Mesothelial cell of epicardium (in vitro differentiated cells): ENCODE results near the gene CEMIP2. TPM values are rescaled to one million over a fixed set of nuclear protein-coding genes. Genes with fewer than 3 reads are reported as not detected.
A peak's percentile ranks its signal among the peaks of the same experiment; 100 is the strongest.

Experiments used
- DNase-seq, 2 experiments: peaks; one replicate each; pipeline ENCODE4 v3.0.0; 2021; ENCODE audit warnings: low spot score in 2 of 2; ENCODE audit not compliant: unreplicated experiment in 2 of 2
- H3K27ac Mint-ChIP-seq: 2 replicates; pipeline ENCODE4 v1.8.0; 2021; ENCODE audit warnings: mixed read lengths
- H3K27me3 Mint-ChIP-seq: 2 replicates; pipeline ENCODE4 v1.8.0; 2021; ENCODE audit warnings: low read depth, mixed read lengths
- H3K36me3 Mint-ChIP-seq: 2 replicates; pipeline ENCODE4 v1.8.0; 2021; ENCODE audit warnings: mixed read lengths
- H3K4me1 Mint-ChIP-seq: 2 replicates; pipeline ENCODE4 v1.8.0; 2021; ENCODE audit warnings: mixed read lengths
- H3K4me3 Mint-ChIP-seq: 2 replicates; pipeline ENCODE4 v1.8.0; 2021; ENCODE audit warnings: mild to moderate bottlenecking, moderate library complexity, mixed read lengths
- H3K9me3 Mint-ChIP-seq: 2 replicates; pipeline ENCODE4 v1.8.0; 2021; ENCODE audit warnings: mixed read lengths
- CTCF ChIP-seq: fragments of 200-600 bp; sonication (generic); IDR thresholded peaks from one replicate; pipeline ENCODE4 v1.5.0; 2021; ENCODE audit warnings: antibody characterized with exemption; ENCODE audit not compliant: unreplicated experiment
- total RNA-seq: library from RNA; stranded (reverse); gene quantifications from 3 replicates; pipeline ENCODE4 v1.2.1, GENCODE V29; 2021

Gene CEMIP2
- total RNA-seq, 1 donor from 2014 or later = 122 TPM

GRCh38 chr9:71796100-71796767 lies 27.9 kb upstream of the CEMIP2 start:
- no peaks in the 10 kb centered on the region for H3K27me3 Mint-ChIP-seq
- H3K4me3 Mint-ChIP-seq = no peak overlapping the region
- DNase-seq = no peak
- TF ChIP-seq CTCF = no peak
- H3K9me3 Mint-ChIP-seq = no peaks in the 10 kb centered on the region
- H3K36me3 Mint-ChIP-seq = no peaks in the 10 kb centered on the region
- peaks cover 4% of the 10 kb centered on the region for H3K4me1 Mint-ChIP-seq
- H3K27ac Mint-ChIP-seq = no peak overlapping the region

- TF ChIP-seq CTCF = no peak
- DNase-seq = no peak
- no peaks in the 10 kb centered on the region for H3K36me3 Mint-ChIP-seq
- H3K27ac Mint-ChIP-seq = no peak overlapping the region
- no peak overlapping the region for H3K4me3 Mint-ChIP-seq
- H3K4me1 Mint-ChIP-seq = peaks cover 4% of the 10 kb centered on the region
- no peaks in the 10 kb centered on the region for H3K27me3 Mint-ChIP-seq
- no peaks in the 10 kb centered on the region for H3K9me3 Mint-ChIP-seq
Measured at GRCh38 chr9:71795097-71795813, 26.9 kb upstream of the CEMIP2 start.

DNA sequence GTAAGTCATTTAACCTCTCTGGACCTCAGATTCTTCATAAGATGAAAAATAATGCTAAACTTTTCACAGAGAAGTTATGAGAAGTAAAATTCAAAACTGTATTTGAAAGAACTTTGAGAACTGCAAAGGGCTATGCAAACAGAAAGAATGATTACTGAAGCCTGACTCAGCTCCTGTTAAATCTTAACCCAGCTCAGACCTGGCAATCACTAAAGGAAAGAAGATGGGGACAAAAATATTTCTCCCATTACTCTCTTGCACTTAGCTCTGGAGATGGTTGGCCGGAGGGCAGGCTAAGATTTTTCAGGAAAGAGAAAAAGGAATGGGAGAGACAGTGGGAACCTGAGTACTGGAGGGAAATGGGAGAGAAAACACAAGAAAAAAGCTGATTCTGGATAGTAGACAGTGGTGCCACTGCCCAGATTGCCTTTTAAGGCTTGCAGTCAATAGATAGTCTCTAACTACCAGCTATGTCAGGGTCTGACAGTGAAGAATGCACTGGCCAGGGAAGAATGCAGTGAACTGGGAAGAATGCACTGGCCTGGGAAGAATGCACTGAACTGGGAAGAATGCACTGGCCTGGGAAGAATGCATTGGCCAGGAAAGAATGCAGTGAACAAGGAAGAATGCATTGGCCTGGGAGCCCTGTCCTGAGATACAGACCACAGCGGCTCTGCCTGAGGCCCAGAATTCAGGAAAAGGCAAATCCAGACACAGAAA lies 25.2 kb upstream of the CEMIP2 start:
- no peak for TF ChIP-seq CTCF
- DNase-seq = no peak
- Mint-ChIP-seq H3K36me3 (no peaks in the 10 kb centered on the region), H3K27me3 (no peaks in the 10 kb centered on the region), H3K27ac (no peak overlapping the region), H3K4me3 (no peak overlapping the region), H3K9me3 (no peaks in the 10 kb centered on the region), H3K4me1 (peaks cover 4% of the 10 kb centered on the region)

- DNase-seq = no peak
- H3K27ac Mint-ChIP-seq = peak overlapping the region; percentile 59
- H3K4me1 Mint-ChIP-seq = peaks cover 4% of the 10 kb centered on the region
- H3K4me3 Mint-ChIP-seq = no peak overlapping the region
- no peaks in the 10 kb centered on the region for H3K9me3 Mint-ChIP-seq
- H3K27me3 Mint-ChIP-seq = no peaks in the 10 kb centered on the region
- H3K36me3 Mint-ChIP-seq = no peaks in the 10 kb centered on the region
- no peak for TF ChIP-seq CTCF
Measured at GRCh38 chr9:71791875-71792274, 23.6 kb upstream of the CEMIP2 start.

DNA sequence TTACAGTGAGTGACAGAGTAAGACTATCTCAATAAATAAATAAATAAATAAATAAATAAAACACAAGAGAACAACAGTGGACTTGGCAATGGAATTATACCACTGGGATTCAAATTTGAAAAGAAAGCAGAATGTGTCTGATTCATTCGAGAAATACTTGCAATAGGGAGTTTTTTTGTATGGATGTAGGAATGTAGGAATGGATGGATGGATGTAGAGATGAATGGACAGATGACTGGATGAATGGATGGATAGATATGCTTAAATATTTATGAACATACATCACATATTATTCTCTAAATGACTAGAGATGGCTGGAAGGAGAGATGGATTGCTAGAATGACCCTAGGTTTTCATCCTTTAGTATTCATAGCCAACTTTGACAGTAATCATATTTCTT lies 22.0 kb upstream of the CEMIP2 start:
- no peak for DNase-seq
- no peak for TF ChIP-seq CTCF
- H3K4me3 Mint-ChIP-seq = no peak overlapping the region
- no peak overlapping the region for H3K27ac Mint-ChIP-seq
- peaks cover 4% of the 10 kb centered on the region for H3K4me1 Mint-ChIP-seq
- H3K9me3 Mint-ChIP-seq = no peaks in the 10 kb centered on the region
- no peaks in the 10 kb centered on the region for H3K27me3 Mint-ChIP-seq
- H3K36me3 Mint-ChIP-seq = no peaks in the 10 kb centered on the region
